ENCODE measurements around the gene GRIA4.

DNA sequence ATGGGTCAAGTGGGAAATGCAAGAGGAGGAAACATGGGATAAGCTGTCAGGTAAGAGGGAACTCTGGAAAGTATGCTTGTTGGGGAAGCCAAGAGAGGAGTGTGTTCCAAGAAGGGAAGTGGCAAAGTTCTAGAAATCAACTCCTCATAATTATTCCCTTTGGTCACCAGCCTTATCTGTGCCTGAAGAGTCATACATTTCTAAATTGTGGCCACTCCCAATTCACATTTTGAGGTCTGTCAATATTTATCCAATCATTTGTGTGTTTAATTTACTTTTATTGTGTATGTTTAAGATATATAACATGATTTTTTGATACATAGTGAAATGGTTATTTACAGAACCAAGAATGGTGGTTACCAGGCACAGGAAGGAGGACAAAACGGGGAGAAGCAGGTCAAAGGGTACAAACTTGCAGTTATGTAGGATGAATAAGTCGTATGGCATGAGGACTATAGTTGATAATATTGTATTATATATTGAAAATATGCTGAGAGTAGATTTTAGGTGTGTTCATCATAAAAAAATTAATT is 131.7 kb downstream of the GRIA4 start:
- no peak for TF ChIP-seq POLR2A (IDR thresholded peaks at IDR 0.05)
- TF ChIP-seq, protein P1, sequence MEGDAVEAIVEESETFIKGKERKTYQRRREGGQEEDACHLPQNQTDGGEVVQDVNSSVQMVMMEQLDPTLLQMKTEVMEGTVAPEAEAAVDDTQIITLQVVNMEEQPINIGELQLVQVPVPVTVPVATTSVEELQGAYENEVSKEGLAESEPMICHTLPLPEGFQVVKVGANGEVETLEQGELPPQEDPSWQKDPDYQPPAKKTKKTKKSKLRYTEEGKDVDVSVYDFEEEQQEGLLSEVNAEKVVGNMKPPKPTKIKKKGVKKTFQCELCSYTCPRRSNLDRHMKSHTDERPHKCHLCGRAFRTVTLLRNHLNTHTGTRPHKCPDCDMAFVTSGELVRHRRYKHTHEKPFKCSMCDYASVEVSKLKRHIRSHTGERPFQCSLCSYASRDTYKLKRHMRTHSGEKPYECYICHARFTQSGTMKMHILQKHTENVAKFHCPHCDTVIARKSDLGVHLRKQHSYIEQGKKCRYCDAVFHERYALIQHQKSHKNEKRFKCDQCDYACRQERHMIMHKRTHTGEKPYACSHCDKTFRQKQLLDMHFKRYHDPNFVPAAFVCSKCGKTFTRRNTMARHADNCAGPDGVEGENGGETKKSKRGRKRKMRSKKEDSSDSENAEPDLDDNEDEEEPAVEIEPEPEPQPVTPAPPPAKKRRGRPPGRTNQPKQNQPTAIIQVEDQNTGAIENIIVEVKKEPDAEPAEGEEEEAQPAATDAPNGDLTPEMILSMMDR (IDR thresholded peaks at IDR 0.05), result no peak

Data from upper lobe of left lung (tissue), 4 donors.